GM15510 (cell line): Measurements from ENCODE around the gene PSMG3.

ENCODE experiments used
- POLR2A ChIP-seq: IDR thresholded peaks from 3 replicates; pipeline ENCODE4 v1.6.1; 2011; ENCODE audit warnings: borderline replicate concordance; ENCODE audit not compliant: insufficient read length; ENCODE audit errors: extremely low read depth

Gene PSMG3

DNA sequence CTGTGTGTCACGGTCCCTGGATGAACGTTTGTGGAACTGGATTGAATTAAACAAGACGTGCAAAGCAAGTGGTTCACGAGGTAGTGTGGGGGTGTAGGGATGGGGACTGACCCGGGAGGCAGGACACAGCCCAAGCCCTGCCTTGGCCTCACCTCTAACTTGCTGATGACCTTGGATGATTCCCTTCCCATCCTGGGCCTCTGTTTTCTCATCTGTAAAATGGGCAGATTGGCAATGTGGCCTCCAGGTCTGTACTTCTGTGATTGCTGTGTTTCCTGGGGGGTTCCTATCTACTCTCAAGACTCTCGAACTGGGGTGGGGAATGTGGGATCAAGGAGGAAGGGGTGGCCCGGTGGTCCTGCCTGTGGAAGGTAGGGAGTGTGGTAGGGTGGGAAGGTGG, 6.0 kb upstream of the PSMG3 start:
- TF ChIP-seq POLR2A: no peak

DNA sequence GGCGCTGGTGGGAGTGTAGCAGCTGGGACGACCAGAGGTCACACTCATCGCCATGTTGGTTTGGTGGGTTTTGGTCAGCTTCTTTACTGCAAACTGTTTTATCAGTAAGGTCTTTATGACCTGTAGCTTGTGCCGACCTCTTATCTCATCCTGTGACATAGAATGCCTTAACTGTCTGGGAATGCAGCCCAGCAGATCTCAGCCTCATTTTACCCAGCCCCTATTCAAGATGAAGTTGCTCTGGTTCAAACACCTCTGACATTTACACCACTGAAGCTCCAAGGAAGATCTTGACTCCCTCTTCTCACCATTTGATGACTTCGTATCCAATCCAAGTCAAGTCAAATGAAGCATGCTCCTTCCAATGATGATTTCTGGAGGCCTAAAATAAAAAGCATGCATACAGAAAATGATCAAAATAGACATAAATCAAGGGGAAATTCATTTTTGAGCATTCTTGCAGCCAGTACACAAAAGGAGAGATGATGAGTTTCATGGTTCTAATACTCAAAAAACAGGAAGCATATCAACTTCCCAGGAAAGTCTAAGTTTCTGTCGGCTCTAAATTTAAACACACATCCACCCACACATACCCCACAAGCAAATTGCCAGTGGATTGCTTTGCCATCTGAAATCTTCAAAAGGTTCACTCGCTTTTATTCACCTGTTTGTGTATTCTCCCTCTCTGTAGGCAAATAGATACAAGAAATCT, 2.4 kb upstream of the PSMG3 start:
- no peak for TF ChIP-seq POLR2A

DNA sequence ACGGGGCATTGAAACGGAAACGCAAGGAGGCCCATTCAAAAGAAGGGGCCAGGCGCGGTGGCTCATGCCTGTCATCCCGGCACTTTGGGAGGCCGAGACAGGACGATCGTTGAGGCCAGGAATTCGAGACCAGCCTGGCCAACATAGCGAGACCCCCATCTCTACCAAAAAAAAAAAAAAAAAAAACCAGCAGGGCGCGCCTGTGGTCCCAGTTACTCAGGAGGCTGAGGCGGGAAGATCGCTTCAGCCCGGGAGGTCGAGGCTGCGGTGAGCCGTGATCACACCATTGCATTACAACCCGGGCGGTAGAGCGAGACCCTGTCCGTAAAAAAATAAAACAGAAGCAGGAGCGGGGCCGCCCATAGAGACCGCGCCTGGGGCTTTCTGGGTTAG, 396 bp downstream of the PSMG3 start:
- TF ChIP-seq POLR2A: no peak

DNA sequence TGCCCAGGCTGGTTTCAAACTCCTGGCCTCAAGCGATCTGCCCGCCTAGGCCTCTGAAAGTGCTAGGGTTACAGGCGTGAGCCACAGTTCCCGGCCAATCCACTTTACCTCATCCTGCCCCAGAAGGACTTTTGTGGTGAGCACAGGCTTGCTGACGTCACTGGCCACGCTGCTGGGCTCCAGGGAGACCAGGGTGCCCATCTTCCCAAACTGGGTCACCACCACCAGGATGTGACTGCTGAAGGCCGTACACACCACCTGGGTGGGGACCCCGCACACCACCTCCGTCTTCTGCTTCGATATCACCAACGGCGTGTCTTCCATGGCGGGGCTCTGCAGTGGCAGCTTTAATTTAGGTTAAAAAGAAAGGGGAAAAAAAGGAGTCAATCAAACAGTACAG, 816 bp downstream of the PSMG3 start:
- TF ChIP-seq POLR2A: no peak

DNA sequence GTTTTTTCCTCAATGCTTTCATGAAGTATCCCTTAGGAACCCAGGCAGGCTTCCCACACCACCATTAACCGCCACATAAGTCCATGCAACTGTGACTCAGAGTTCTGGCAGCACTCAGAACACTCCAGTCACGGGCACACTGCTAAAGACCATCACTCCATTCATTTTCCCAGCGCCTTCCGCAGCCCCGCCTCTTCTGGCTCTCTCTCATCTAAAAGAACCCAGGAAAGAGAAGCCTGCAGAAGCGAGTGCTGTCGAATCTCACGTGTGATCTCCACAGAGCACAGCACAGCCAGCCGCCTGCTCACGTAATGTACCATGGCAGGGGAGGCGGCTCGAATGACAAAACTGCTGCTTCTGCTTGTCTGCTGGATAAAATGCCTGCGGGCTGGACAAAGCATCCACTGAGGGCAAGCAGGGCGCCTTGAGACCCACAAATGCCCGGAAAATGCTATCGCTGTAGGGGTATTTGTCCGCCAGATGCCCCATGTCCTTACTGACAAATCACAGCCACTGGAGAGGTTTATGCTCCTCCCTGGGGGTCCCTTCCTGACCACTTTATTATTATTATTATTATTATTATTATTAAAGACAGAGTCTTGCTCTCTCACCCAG, 1.8 kb downstream of the PSMG3 start:
- no peak for TF ChIP-seq POLR2A

DNA sequence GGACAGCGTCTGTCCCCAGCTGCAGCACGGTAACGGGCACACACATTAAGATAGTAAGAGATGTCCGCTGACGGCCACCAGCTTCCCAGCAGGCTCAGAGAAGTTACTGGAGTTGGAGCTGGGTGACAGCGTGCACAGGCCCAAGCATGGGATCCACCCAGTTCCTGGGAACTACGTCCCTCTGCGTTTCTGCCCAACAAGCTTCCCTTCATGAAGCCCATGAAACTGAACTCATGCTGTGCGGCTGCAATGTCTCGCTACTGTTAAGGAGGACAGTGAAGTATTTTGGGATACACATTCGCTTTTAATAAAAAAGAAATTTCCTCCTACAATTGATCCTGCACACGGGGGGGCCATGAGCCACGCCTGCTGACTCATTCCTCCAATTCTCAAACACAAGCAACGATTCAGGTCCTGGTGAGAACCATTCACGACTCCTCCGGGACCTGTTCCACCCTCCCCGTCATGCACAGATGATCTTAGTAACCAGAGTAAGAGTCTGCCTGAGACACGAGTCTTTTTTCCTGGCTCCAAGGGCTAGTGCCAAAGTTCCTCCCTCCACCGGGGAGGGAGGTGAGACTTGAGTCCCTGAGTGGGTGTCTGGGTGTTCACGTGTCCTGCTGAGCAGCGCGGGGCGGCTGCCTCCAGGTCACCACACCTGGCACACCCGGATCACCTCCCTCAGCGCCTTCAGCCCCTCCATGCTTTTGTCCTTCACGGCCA, 2.6 kb downstream of the PSMG3 start:
- TF ChIP-seq POLR2A: no peak

DNA sequence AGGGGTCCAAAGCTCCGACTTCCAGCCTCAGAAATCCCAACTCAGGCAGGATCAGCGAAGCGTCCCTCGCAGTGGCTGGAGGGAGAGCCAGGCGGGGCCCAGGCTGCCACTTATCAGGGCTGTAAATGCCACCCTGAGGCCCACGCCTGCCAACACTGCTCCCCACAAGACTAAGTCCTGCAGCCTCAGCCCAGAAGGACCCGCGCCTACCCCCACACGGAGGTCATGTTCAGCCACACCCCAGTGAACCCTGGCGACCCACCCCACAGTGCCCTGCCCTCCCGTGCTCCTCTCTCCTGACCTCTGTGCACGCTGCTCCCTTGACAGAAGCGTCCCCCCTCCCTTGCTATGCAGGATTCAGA, 3.2 kb downstream of the PSMG3 start:
- no peak for TF ChIP-seq POLR2A

DNA sequence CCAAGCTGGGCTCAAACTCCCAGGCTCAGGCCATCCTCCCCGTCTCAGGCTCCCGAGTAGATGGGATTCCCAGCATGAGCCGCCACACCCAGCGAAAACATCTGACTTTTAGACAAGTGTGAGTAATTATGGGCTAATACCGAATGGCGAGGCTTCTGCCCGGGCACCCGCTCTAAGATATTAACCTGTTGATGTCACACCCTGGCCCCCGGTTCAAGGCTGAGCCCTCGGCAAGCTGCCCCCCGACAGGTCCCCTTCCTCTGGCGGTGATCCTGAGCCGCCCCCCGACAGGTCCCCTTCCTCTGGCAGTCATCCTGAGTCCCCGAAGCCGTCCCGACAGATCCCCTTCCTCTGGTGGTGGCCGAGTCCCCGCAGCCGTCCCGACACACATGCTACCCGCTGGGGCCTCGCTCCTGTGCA, 5.2 kb downstream of the PSMG3 start:
- no peak for TF ChIP-seq POLR2A

DNA sequence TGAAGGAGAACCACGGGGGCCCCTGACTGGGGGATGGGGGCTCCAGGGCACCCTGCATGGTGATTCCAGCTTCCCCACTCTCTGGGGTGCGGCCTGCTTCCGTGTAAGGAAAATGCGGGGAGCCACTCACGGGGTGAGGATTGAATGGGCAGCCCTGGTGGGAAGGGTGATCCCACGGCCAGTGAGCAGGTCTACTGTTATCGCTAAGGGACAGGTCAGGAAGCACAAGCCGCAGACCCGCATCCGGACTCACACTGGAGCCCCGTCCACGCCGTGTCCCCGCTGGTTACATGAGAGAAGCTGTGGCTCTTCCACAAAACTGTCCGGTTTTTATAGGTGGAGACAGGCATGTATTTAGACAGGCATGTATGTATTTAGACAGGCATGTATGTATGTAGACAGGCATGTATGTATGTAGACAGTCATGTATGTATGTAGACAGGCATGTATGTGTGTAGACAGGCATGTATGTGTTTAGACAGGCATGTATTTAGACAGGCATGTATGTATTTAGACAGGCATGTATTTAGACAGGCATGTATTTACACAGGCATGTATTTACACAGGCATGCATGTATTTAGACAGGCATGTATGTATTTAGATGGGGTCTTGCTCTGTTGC, 5.7 kb downstream of the PSMG3 start:
- TF ChIP-seq POLR2A: no peak

DNA sequence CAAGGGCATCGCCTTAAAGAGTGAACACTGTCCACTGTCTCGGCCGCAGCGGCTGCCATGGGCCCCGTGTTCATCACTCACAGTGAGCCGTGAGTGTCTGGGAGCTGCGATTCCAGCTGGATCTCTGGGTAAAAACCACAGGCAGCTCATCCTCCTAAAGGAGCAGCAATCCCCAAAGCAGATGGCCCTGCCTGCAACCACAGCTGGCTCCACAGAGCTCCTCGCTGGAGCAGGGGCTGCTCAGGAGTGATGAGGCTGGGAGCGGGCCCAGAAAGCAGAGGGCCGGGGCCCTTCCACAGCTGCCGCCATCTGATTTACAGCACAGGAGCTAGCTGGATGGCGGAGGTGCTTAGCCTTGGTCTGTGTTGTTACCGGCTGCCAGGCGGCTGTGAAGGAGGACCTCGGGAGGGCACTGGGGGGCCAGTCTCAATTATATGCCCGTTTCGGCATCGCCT, 7.2 kb downstream of the PSMG3 start:
- no peak for TF ChIP-seq POLR2A

DNA sequence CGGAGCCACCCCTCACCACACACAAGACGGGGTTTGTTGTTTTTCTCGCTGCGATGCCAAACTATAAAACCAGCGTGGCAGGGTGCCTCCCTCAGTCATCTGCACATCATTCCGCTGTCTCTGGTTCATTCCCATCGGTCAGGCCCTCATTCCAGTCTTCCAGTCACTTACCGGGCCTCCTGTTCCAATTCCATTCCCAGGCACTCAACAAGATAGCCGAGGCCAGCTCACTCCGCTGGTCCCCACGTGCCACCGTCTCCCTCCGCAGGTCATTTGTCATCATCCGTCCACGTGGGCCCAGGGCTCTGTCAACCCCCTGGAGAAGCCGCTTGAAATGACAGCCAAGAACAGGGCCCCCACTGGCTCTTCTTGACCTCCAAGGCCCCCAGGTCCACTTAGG, 7.7 kb downstream of the PSMG3 start:
- no peak for TF ChIP-seq POLR2A

DNA sequence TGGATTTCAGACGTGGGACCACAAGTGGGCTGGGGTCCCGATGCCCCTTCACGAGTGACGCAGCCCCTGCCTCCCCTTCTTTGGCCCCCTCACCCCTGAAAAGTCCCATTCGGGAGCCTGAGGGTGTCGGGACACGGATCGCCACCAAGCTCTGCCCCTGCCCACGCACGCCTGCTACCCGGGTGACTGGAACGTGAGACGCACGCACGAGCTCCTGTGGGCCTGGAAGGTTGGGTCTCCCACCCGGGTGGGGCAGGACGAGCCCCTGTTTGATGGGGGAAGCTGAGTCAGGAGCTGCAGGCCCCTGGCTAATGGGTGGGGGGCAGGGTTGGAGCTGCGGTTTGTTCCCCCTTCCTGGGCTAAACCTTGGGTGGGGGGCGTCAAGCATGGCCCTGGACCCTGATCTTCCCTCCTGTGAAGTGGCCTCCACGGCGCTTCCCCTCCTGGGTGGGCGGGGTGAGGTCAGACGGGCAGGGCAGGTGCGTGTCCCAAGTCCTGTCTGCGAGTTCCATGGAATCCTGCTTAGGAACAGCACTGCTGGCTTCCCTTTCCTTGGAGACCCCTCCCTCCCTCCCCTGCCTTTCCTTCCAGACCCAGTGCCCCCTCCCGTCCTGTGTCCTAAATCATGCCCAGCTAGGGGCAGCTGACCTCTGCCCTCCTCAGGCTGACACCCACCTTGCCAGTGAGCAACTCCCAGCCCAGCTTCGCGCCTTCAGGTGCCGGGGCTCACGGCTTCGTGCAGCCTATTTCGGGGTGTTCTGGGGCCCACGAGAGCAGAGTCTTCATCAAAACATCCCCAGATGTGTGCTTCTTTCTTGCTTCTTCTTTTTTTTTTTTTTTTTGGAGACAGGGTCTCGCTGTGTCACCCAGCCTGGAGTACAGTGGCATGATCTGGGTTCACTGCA, 8.5 kb downstream of the PSMG3 start:
- TF ChIP-seq POLR2A: no peak

DNA sequence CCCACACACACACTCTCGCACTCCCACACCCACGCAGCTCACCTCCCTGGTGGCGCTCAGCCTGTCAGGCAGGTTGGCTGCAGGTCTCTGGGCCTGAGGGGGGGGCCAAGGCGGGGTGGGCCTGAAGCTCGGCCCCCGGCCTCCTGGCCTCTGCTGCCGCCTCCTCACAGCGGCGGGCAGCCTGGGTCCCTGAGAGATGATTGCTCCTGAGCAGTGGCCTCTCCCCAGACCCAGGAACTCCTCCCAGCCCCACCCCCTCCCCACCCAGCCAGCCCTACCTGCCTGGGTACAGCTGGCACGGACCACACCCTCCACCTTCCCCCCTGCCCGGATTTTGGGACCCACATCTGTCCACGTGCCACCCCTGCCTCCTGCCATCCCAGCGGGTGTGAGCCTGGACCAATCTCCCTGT, 9.2 kb downstream of the PSMG3 start:
- TF ChIP-seq POLR2A: no peak
